ENCODE measurements around the gene SECISBP2L. TPM values are rescaled to one million over a fixed set of nuclear protein-coding genes. Genes with fewer than 3 reads are reported as not detected.

The SECISBP2L gene
- total and polyA plus RNA-seq, 2 experiments from 2014 or later = 18.6 to 28.3 TPM

DNA sequence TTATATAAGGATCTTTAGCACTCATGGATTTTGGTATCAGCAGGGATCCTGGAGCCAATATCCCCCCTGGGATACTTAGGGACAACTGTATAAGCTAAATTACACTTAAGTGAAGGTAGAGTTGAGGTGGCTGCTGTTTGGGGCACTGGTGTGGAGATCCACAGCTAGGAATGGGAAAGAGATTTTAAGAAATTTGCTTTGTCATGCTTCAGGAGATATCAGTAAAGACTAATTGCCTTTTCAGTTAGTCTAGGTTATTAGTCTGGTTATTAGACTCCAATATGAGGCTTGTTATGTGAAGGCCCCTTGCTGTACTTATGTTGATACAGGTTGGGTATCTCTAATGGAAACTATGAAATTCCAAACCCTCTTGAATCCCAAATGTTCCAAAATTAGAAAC lies 1.2 kb upstream of the SECISBP2L start (continued):
- no peak for TF ChIP-seq STAT1 (IDR thresholded peaks at IDR 0.05; ENCODE audit: unreplicated experiment)
- TF ChIP-seq, protein P1, sequence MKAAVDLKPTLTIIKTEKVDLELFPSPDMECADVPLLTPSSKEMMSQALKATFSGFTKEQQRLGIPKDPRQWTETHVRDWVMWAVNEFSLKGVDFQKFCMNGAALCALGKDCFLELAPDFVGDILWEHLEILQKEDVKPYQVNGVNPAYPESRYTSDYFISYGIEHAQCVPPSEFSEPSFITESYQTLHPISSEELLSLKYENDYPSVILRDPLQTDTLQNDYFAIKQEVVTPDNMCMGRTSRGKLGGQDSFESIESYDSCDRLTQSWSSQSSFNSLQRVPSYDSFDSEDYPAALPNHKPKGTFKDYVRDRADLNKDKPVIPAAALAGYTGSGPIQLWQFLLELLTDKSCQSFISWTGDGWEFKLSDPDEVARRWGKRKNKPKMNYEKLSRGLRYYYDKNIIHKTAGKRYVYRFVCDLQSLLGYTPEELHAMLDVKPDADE (IDR thresholded peaks at IDR 0.05) = no peak
- no peak for TF ChIP-seq NANOG (IDR thresholded peaks at IDR 0.05; ENCODE audit: borderline replicate concordance)
- TF ChIP-seq CREB1 (CRISPR knock-in tag; IDR thresholded peaks at IDR 0.05; ENCODE audit: low read depth) = no peak
- no peak for TF ChIP-seq EZH2 (IDR thresholded peaks at IDR 0.05; ENCODE audit: low read depth, unreplicated experiment)
- no peak for TF ChIP-seq JUNB (IDR thresholded peaks at IDR 0.05; ENCODE audit: unreplicated experiment)
- no peak for TF ChIP-seq ZNF331 (CRISPR knock-in tag; IDR thresholded peaks at IDR 0.05; ENCODE audit: low read depth)
- TF ChIP-seq, protein P2, sequence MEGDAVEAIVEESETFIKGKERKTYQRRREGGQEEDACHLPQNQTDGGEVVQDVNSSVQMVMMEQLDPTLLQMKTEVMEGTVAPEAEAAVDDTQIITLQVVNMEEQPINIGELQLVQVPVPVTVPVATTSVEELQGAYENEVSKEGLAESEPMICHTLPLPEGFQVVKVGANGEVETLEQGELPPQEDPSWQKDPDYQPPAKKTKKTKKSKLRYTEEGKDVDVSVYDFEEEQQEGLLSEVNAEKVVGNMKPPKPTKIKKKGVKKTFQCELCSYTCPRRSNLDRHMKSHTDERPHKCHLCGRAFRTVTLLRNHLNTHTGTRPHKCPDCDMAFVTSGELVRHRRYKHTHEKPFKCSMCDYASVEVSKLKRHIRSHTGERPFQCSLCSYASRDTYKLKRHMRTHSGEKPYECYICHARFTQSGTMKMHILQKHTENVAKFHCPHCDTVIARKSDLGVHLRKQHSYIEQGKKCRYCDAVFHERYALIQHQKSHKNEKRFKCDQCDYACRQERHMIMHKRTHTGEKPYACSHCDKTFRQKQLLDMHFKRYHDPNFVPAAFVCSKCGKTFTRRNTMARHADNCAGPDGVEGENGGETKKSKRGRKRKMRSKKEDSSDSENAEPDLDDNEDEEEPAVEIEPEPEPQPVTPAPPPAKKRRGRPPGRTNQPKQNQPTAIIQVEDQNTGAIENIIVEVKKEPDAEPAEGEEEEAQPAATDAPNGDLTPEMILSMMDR (conservative IDR thresholded peaks at IDR 0.05; ENCODE audit: low read depth in 2 of 2) = no peak

GRCh38 chr15:49045751-49046219 lies 461 bp downstream of the SECISBP2L start:
- H3K36me3 ChIP-seq (ENCODE audit: insufficient read depth) = no peaks in the 10 kb centered on the region
- peak; percentile 74 for DNase-seq (ENCODE audit: low spot score)

More at GRCh38 chr15:49045751-49046219, 461 bp downstream of the SECISBP2L start:
- Mint-ChIP-seq H3K4me3 (peak overlapping the region; percentile 88), H3K4me1 (peaks cover 14% of the 10 kb centered on the region; the same call in 2 of the 3 replicates), H3K9me3 (no peaks in the 10 kb centered on the region), H3K27ac (peak overlapping the region; percentile 95), H3K36me3 (ENCODE audit: low read depth) (no peaks in the 10 kb centered on the region), H3K27me3 (ENCODE audit: insufficient read depth, low read depth, poor library complexity) (peaks cover 3% of the 10 kb centered on the region)
- Histone ChIP-seq H3K79me2 (replicated peaks; ENCODE audit: insufficient read depth) (peaks cover 50% of the 10 kb centered on the region), H3K4me2 (peak overlapping the region; percentile 82), H3K27me3 (ENCODE audit: insufficient read depth) (no peaks in the 10 kb centered on the region), H3F3A (replicated peaks; ENCODE audit: low read depth) (no peaks in the 10 kb centered on the region), H3K4me3 (peak overlapping the region; percentile 79), H2AFZ (peak overlapping the region; percentile 60; the same call in 1 of the 2 replicates), H4K20me1 (replicated peaks; ENCODE audit: insufficient read depth) (peaks cover 10% of the 10 kb centered on the region; the same call in 1 of the 2 replicates), H3K27ac (ENCODE audit: low read depth) (peak overlapping the region; percentile 82), H3K9me2 (ENCODE audit: insufficient read depth) (no peaks in the 10 kb centered on the region), H3K4me1 (ENCODE audit: insufficient read depth) (peaks cover 16% of the 10 kb centered on the region)
- TF ChIP-seq, protein P3, sequence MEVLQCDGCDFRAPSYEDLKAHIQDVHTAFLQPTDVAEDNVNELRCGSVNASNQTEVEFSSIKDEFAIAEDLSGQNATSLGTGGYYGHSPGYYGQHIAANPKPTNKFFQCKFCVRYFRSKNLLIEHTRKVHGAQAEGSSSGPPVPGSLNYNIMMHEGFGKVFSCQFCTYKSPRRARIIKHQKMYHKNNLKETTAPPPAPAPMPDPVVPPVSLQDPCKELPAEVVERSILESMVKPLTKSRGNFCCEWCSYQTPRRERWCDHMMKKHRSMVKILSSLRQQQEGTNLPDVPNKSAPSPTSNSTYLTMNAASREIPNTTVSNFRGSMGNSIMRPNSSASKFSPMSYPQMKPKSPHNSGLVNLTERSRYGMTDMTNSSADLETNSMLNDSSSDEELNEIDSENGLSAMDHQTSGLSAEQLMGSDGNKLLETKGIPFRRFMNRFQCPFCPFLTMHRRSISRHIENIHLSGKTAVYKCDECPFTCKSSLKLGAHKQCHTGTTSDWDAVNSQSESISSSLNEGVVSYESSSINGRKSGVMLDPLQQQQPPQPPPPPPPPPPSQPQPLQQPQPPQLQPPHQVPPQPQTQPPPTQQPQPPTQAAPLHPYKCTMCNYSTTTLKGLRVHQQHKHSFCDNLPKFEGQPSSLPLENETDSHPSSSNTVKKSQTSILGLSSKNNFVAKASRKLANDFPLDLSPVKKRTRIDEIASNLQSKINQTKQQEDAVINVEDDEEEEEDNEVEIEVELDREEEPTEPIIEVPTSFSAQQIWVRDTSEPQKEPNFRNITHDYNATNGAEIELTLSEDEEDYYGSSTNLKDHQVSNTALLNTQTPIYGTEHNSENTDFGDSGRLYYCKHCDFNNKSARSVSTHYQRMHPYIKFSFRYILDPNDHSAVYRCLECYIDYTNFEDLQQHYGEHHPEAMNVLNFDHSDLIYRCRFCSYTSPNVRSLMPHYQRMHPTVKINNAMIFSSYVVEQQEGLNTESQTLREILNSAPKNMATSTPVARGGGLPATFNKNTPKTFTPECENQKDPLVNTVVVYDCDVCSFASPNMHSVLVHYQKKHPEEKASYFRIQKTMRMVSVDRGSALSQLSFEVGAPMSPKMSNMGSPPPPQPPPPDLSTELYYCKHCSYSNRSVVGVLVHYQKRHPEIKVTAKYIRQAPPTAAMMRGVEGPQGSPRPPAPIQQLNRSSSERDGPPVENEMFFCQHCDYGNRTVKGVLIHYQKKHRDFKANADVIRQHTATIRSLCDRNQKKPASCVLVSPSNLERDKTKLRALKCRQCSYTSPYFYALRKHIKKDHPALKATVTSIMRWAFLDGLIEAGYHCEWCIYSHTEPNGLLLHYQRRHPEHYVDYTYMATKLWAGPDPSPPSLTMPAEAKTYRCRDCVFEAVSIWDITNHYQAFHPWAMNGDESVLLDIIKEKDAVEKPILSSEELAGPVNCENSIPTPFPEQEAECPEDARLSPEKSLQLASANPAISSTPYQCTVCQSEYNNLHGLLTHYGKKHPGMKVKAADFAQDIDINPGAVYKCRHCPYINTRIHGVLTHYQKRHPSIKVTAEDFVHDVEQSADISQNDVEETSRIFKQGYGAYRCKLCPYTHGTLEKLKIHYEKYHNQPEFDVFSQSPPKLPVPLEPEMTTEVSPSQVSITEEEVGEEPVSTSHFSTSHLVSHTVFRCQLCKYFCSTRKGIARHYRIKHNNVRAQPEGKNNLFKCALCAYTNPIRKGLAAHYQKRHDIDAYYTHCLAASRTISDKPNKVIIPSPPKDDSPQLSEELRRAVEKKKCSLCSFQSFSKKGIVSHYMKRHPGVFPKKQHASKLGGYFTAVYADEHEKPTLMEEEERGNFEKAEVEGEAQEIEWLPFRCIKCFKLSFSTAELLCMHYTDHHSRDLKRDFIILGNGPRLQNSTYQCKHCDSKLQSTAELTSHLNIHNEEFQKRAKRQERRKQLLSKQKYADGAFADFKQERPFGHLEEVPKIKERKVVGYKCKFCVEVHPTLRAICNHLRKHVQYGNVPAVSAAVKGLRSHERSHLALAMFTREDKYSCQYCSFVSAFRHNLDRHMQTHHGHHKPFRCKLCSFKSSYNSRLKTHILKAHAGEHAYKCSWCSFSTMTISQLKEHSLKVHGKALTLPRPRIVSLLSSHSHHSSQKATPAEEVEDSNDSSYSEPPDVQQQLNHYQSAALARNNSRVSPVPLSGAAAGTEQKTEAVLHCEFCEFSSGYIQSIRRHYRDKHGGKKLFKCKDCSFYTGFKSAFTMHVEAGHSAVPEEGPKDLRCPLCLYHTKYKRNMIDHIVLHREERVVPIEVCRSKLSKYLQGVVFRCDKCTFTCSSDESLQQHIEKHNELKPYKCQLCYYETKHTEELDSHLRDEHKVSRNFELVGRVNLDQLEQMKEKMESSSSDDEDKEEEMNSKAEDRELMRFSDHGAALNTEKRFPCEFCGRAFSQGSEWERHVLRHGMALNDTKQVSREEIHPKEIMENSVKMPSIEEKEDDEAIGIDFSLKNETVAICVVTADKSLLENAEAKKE (CRISPR knock-in tag; IDR thresholded peaks at IDR 0.05) = no peak
- TF ChIP-seq POLR2AphosphoS5 (IDR thresholded peaks at IDR 0.05; ENCODE audit: low read depth) (no peak), EZH2 (IDR thresholded peaks at IDR 0.05; ENCODE audit: low read depth, unreplicated experiment) (no peak), CREB1 (CRISPR knock-in tag; IDR thresholded peaks at IDR 0.05; ENCODE audit: low read depth) (no peak), STAT1 (IDR thresholded peaks at IDR 0.05; ENCODE audit: unreplicated experiment) (no peak), ZNF114 (CRISPR knock-in tag; IDR thresholded peaks at IDR 0.05) (no peak), EZH2phosphoT487 (IDR thresholded peaks at IDR 0.05; ENCODE audit: unreplicated experiment) (no peak)
- TF ChIP-seq, protein P1 (IDR thresholded peaks at IDR 0.05) = no peak
- TF ChIP-seq, protein P2 (conservative IDR thresholded peaks at IDR 0.05; ENCODE audit: low read depth in 2 of 2) = no peak
- peak; percentile 62 for ATAC-seq
